ENCODE data around the gene UBAC1. TPM values are rescaled to one million over a fixed set of nuclear protein-coding genes. Genes with fewer than 3 reads are reported as not detected.

UBAC1 gene
- total RNA-seq, 1 donor from 2014 or later: 51.9 TPM

GRCh38 chr9:135927195-135928013 is 33.8 kb downstream of the UBAC1 start:
- Mint-ChIP-seq H3K4me3 (no peak overlapping the region), H3K9me3 (no peaks in the 10 kb centered on the region), H3K27me3 (ENCODE audit: low read depth) (no peaks in the 10 kb centered on the region), H3K27ac (ENCODE audit: unreplicated experiment) (no peak overlapping the region), H3K36me3 (ENCODE audit: low read depth) (peaks cover 3% of the 10 kb centered on the region), H3K4me1 (no peaks in the 10 kb centered on the region)
- no peak for DNase-seq (ENCODE audit: low read depth, low spot score)
- TF ChIP-seq CTCF (conservative IDR thresholded peaks at IDR 0.05): no peak

- H3K27me3 Mint-ChIP-seq (ENCODE audit: low read depth): no peaks in the 10 kb centered on the region
- DNase-seq (ENCODE audit: low read depth, low spot score): peak; percentile 11
- no peaks in the 10 kb centered on the region for H3K4me1 Mint-ChIP-seq
- no peak overlapping the region for H3K4me3 Mint-ChIP-seq
- peaks cover 3% of the 10 kb centered on the region for H3K36me3 Mint-ChIP-seq (ENCODE audit: low read depth)
- H3K9me3 Mint-ChIP-seq: no peaks in the 10 kb centered on the region
- no peak overlapping the region for H3K27ac Mint-ChIP-seq (ENCODE audit: unreplicated experiment)
- no peak for TF ChIP-seq CTCF (conservative IDR thresholded peaks at IDR 0.05)
Observed at GRCh38 chr9:135926402-135927194, 34.6 kb downstream of the UBAC1 start.

- Mint-ChIP-seq H3K4me1 (no peaks in the 10 kb centered on the region), H3K9me3 (no peaks in the 10 kb centered on the region), H3K4me3 (no peak overlapping the region), H3K27ac (ENCODE audit: unreplicated experiment) (peak overlapping the region; percentile 6), H3K27me3 (ENCODE audit: low read depth) (no peaks in the 10 kb centered on the region), H3K36me3 (ENCODE audit: low read depth) (peaks cover 3% of the 10 kb centered on the region)
- DNase-seq (ENCODE audit: low read depth, low spot score): no peak
- TF ChIP-seq CTCF (conservative IDR thresholded peaks at IDR 0.05): no peak
Observed at GRCh38 chr9:135925496-135926133, 35.6 kb downstream of the UBAC1 start.

GRCh38 chr9:135924628-135925338 is 36.4 kb downstream of the UBAC1 start:
- no peak overlapping the region for H3K4me3 Mint-ChIP-seq
- no peaks in the 10 kb centered on the region for H3K27me3 Mint-ChIP-seq (ENCODE audit: low read depth)
- H3K4me1 Mint-ChIP-seq: no peaks in the 10 kb centered on the region
- H3K9me3 Mint-ChIP-seq: no peaks in the 10 kb centered on the region
- no peak for TF ChIP-seq CTCF (conservative IDR thresholded peaks at IDR 0.05)
- no peak overlapping the region for H3K27ac Mint-ChIP-seq (ENCODE audit: unreplicated experiment)
- peaks cover 3% of the 10 kb centered on the region for H3K36me3 Mint-ChIP-seq (ENCODE audit: low read depth)
- DNase-seq (ENCODE audit: low read depth, low spot score): no peak

GRCh38 chr9:135923508-135923907 is 37.7 kb downstream of the UBAC1 start:
- Mint-ChIP-seq H3K27ac (ENCODE audit: unreplicated experiment) (no peak overlapping the region), H3K4me1 (no peaks in the 10 kb centered on the region)
- no peak for TF ChIP-seq CTCF (conservative IDR thresholded peaks at IDR 0.05)

More at GRCh38 chr9:135923508-135923907, 37.7 kb downstream of the UBAC1 start:
- no peak overlapping the region for H3K4me3 Mint-ChIP-seq
- peaks cover 7% of the 10 kb centered on the region for H3K9me3 Mint-ChIP-seq
- no peaks in the 10 kb centered on the region for H3K27me3 Mint-ChIP-seq (ENCODE audit: low read depth)
- H3K36me3 Mint-ChIP-seq (ENCODE audit: low read depth): peaks cover 10% of the 10 kb centered on the region
- DNase-seq (ENCODE audit: low read depth, low spot score): no peak

All from neural crest cell (in vitro differentiated cells).